ENCODE data around the gene IYD.
"Not testable (repeated sequence)": the region's sequence is repeated elsewhere in the genome, so short reads cannot be mapped to it uniquely, and the experiment has no call there.

Gene IYD

GRCh38 chr6:150435832-150436231 lies 67.0 kb downstream of the IYD start:
- DNase-seq: no peak

- DNase-seq: no peak
These were observed 70.6 kb downstream of the IYD start for GRCh38 chr6:150439373-150439772.

GRCh38 chr6:150443621-150444020 lies 74.8 kb downstream of the IYD start:
- no peak for DNase-seq

GRCh38 chr6:150444308-150444707 lies 75.5 kb downstream of the IYD start:
- no peak for DNase-seq

GRCh38 chr6:150445486-150445885 lies 76.7 kb downstream of the IYD start:
- DNase-seq: no peak

- DNase-seq: no peak
These were observed 79.4 kb downstream of the IYD start for GRCh38 chr6:150448221-150448620.

- DNase-seq: not testable (repeated sequence)
These were observed 80.2 kb downstream of the IYD start for GRCh38 chr6:150449055-150449454.

GRCh38 chr6:150450918-150451317 lies 82.1 kb downstream of the IYD start:
- no peak for DNase-seq

GRCh38 chr6:150451807-150452427 lies 83.1 kb downstream of the IYD start:
- DNase-seq: no peak

GRCh38 chr6:150452428-150453243 lies 83.8 kb downstream of the IYD start:
- DNase-seq: no peak

GRCh38 chr6:150453357-150453756 lies 84.5 kb downstream of the IYD start:
- no peak for DNase-seq

Measured in activated CD4-positive, CD25-positive, alpha-beta regulatory T cell treated with anti-CD3 and anti-CD28 coated beads, Interleukin-2, amount 50 U/mL, for 72 hours (primary cell).